ENCODE measurements around the gene CYTH4.
"Not testable (repeated sequence)": the region's sequence is repeated elsewhere in the genome, so short reads cannot be mapped to it uniquely, and the experiment has no call there.

DNA sequence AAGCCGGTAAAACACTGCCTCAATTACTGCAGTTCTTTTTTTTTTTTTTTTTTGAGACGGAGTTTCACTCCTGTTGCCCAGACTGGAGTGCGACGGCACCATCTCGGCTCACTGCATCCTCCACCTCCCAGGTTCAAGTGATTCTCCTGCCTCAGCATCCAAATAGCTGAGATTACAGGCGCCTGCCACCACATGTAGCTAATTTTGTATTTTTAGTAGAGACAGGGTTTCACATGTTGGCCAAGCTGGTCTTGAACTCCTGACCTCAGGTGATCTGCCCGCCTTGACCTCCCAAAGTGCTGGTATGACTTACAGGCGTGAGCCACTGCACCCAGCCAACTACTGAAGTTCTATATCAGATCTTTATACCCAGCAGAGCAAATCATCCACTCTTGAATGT lies 30.5 kb upstream of the CYTH4 start:
- not testable (repeated sequence) for TF ChIP-seq IKZF1 (conservative IDR thresholded peaks at IDR 0.05); TAF1 (IDR thresholded peaks at IDR 0.05; ENCODE audit: borderline replicate concordance, low read depth, low read length); CTCF (IDR thresholded peaks at IDR 0.05 in 2 of 3, conservative IDR thresholded peaks at IDR 0.05 in 1 of 3; ENCODE audit: control insufficient read depth in 2 of 3, extremely low read depth in 1 of 3, insufficient read depth in 1 of 3, low read depth in 3 of 3, low read length in 3 of 3); HDAC6 (IDR thresholded peaks at IDR 0.05; ENCODE audit: unreplicated experiment); NFIC (IDR thresholded peaks at IDR 0.05; ENCODE audit: low read depth, low read length); KDM1A (IDR thresholded peaks at IDR 0.05; ENCODE audit: borderline replicate concordance); ZBED1 (IDR thresholded peaks at IDR 0.05; ENCODE audit: borderline replicate concordance); CEBPZ (IDR thresholded peaks at IDR 0.05; ENCODE audit: low read depth, low read length); MXI1 (IDR thresholded peaks at IDR 0.05; ENCODE audit: low read depth, low read length); POLR2AphosphoS5 (IDR thresholded peaks at IDR 0.05; ENCODE audit: low read length)

Measured in GM12878 (cell line).